GM15510 (cell line): ENCODE measurements around the gene RPL21.
A peak's percentile ranks its signal among the peaks of the same experiment; 100 is the strongest.

ENCODE experiments used
- POLR2A ChIP-seq: IDR thresholded peaks from 3 replicates; pipeline ENCODE4 v1.6.1; 2011; ENCODE audit warnings: borderline replicate concordance; ENCODE audit not compliant: insufficient read length; ENCODE audit errors: extremely low read depth

RPL21 gene

DNA sequence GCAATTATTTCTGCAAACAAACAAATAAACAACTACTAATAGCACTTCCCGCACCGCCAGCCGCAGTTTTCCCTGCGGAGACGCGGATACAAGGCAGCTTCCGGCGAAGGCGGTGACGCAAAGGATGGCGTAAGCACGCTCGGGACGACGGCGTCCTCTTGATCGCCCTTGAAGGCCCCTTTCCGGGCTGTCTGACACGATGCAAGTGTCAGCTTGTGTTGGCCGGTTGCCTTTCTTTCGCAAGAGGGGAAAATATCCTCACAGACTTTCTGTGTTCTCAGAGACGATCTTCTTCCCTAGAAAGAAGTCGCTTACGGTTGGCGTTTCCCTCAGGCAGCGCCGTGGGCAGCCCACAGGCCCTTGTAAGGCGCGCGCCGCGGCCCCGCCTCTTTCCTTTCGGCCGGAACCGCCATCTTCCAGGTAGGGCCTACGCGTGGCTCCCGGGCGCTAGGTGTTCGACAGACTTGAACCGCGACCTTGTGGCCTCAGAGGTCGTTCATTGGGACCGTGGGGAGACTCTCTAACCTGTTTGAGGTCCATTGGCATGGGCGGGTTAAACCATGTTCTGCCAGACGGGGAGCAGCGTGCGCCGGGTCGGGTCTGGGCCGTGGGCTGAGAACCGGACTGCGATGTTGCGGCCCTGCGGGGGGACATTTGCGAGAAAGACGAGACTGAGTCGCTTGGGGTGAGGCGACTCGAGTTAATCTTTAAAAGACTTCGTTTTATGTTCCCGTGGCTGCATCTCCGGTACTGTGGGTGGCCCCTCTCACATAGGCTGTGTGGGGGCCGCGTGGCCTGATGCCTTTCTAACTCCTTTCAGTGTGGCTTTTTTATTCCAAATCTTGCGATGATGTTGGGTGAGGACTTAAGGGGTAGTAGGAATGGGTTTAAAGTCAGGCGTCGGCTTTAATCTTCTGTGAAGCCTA lies at the start of gene RPL21:
TSS of gene RPL21 (plus strand) at position 393 of the 926 bp plus-strand sequence. CDS start 2,219 bp downstream, outside the sequence.
- peak; percentile 89 for TF ChIP-seq POLR2A

DNA sequence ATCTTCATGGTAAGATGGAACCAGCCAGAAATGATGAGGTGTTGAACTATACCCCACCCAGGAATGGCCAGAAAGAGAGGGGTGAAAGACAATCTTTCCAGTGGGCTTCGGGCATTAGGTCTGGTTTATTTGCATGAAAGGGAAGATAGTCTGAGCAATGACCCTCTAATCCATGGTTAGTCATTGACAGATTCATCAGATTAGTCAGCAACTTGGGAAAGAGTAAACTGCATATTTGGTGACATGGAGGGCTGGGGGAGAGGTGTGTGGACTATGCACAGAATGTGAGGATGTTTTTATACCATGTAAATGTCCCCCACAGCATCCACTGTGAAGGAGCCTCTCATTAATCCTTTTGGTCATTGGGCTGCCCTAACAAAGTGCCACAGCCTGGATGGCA lies 49.7 kb upstream of the RPL21 start:
- TF ChIP-seq POLR2A: no peak

- no peak for TF ChIP-seq POLR2A
Observed at GRCh38 chr13:27203186-27203585, 48.2 kb upstream of the RPL21 start.

- TF ChIP-seq POLR2A: no peak
Observed at GRCh38 chr13:27203854-27204253, 47.5 kb upstream of the RPL21 start.

DNA sequence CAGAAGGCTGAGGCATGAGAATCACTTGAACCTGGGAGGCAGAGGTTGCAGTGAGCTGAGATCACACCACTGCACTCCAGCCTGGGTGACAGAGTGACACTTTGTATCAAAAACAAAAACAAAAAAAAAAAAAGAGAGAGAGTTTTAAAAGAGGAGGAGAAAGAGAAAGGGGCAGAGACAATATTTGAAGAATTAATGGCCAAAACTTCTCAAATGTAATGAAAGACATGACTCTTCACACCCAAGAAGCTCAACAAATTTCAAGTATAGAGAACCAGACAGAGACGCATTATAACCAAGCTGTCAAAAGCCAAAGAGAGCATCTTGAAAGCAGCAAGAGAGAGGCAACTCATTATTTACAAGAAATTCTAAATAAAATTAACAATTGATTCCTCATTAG lies 42.8 kb upstream of the RPL21 start:
- no peak for TF ChIP-seq POLR2A

GRCh38 chr13:27211271-27211670 lies 40.1 kb upstream of the RPL21 start:
- no peak for TF ChIP-seq POLR2A

GRCh38 chr13:27211771-27212364 lies 39.5 kb upstream of the RPL21 start:
- TF ChIP-seq POLR2A: no peak

- TF ChIP-seq POLR2A: no peak
Observed at GRCh38 chr13:27219611-27220010, 31.7 kb upstream of the RPL21 start.

- TF ChIP-seq POLR2A: no peak
Observed at GRCh38 chr13:27226991-27227390, 24.4 kb upstream of the RPL21 start.

DNA sequence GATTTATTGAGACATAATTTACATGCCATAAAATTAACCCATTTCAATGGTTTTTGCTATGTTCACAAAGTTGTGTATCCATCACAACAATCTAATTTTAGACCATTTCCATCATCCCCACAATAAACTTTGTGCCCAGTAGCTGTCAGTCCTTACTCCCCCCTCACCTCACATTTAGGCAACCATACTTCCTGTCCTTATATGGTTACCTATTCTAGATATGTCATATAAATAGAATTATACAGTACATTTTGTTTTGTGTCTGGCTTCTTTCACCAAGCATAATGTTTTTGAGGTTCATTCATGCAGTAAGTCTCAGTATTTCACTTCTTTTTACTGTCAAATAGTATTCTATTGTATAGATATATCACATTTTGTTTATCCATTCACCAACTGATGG lies 23.2 kb upstream of the RPL21 start:
- no peak for TF ChIP-seq POLR2A

DNA sequence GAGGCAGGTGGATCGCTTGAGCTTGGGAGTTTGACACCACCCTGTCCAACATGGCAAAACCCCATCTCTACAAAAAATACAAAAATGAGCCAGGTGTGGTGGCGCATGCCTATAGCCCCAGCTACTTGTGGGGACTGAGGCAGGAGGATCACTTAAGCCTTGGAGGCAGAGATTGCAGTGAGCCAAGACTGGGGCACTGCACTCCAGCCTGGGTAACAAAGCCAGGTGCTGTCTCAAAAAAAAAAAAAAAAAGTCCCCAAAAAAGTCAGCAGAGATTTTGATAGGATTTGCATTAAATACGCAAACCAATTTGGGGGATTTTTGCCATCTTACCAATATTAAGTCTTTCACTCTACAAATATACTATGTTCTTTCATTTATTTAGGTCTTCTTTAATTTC lies 21.7 kb upstream of the RPL21 start:
- TF ChIP-seq POLR2A: no peak

GRCh38 chr13:27233964-27234363 lies 17.4 kb upstream of the RPL21 start:
- TF ChIP-seq POLR2A: no peak

GRCh38 chr13:27236478-27236877 lies 14.9 kb upstream of the RPL21 start:
- no peak for TF ChIP-seq POLR2A

- TF ChIP-seq POLR2A: no peak
Observed at GRCh38 chr13:27242702-27243101, 8.7 kb upstream of the RPL21 start.

DNA sequence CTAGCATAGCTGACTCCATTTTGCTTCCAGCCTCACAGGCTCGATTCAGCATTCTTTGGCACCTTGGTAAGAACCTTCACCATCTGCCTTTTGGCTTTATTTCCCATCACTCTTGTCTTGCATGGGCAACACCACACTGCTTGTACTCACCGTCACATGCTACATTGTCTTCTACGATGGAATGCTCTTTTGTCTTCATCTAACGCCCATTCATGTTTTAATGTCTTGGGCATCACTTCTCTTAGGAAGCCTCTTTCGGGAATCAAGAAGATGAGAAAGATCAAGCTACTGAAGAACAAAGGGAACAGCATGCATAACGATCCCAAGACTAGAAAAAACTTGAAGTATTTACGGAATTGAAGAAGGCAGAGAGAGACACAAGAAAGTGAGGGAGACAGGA lies 5.7 kb upstream of the RPL21 start:
- TF ChIP-seq POLR2A: no peak

DNA sequence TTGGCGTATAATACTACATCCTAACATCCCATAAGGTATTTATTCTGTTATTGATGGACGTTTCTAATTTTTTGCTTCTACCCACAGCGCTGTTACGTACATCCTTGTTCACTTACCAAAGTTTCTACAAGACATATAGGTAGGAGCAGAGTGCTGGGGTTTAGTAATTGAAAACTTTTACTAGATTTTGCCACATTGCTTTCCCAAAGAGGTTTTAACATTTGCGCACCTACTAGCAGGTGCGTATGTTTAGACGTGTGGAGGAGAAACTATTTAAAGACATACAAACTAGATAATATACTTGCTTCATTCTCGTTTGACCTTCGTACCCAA lies 559 bp upstream of the RPL21 start:
- TF ChIP-seq POLR2A: no peak
